Measurements from ENCODE around the gene ATF3. TPM values are rescaled to one million over a fixed set of nuclear protein-coding genes. Genes with fewer than 3 reads are reported as not detected.

ATF3 gene
- total RNA-seq, 2 donors from 2014 or later: 25.1 to 48.4 TPM

GRCh38 chr1:212668477-212668876 is 59.9 kb downstream of the ATF3 start:
- ATAC-seq (no peak), DNase-seq (ENCODE audit: low spot score in 2 of 2) (no peak)
- Mint-ChIP-seq H3K36me3 (no peaks in the 10 kb centered on the region), H3K27ac (no peak overlapping the region), H3K9me3 (no peaks in the 10 kb centered on the region)

- Mint-ChIP-seq H3K36me3 (no peaks in the 10 kb centered on the region), H3K9me3 (no peaks in the 10 kb centered on the region), H3K27ac (no peak overlapping the region)
- DNase-seq (ENCODE audit: low spot score in 2 of 2) (no peak), ATAC-seq (no peak)
Observed at GRCh38 chr1:212669102-212669501, 60.5 kb downstream of the ATF3 start.

GRCh38 chr1:212669600-212669999 is 61.0 kb downstream of the ATF3 start:
- Mint-ChIP-seq H3K9me3 (no peaks in the 10 kb centered on the region), H3K36me3 (no peaks in the 10 kb centered on the region), H3K27ac (no peak overlapping the region)
- no peak for DNase-seq (ENCODE audit: low spot score in 2 of 2)
- no peak for ATAC-seq

- no peaks in the 10 kb centered on the region for H3K36me3 Mint-ChIP-seq
- H3K9me3 Mint-ChIP-seq: no peaks in the 10 kb centered on the region
- no peak for DNase-seq (ENCODE audit: low spot score in 2 of 2)
- H3K27ac Mint-ChIP-seq: no peak overlapping the region
- ATAC-seq: no peak
Observed at GRCh38 chr1:212670301-212670700, 61.7 kb downstream of the ATF3 start.

Other genes with a start within 250 kb of the ATF3 start
- gene PACC1, start 193.9 kb upstream of the ATF3 start, total RNA-seq: 10 to 100 TPM; 10.1 to 16.9 TPM
- gene NENF, start 175.8 kb upstream of the ATF3 start, total RNA-seq: 10 to 100 TPM; 34.9 to 35.7 TPM
- gene BATF3, start 91.1 kb downstream of the ATF3 start, total RNA-seq: 10 to 100 TPM; 14.0 to 31.4 TPM
- gene NSL1, start 183.0 kb downstream of the ATF3 start, total RNA-seq: 10 to 100 TPM; 27.8 to 33.8 TPM
- gene TATDN3, start 183.1 kb downstream of the ATF3 start, total RNA-seq: 10 to 100 TPM; 12.2 to 12.9 TPM
- not detected for gene SPATA45, start 238.9 kb downstream of the ATF3 start, total RNA-seq
- 10 to 100 TPM in 1 of 2 donors, 1 to 10 TPM in 1; 9.1 to 11.4 TPM for gene FLVCR1, start 249.5 kb downstream of the ATF3 start, total RNA-seq

All from activated naive CD4-positive, alpha-beta T cell treated with anti-CD3 and anti-CD28 coated beads, Interleukin-2, amount 50 U/mL, for 72 hours (primary cell).